K562 (cell line): Measurements from ENCODE around the gene UMODL1.

Experiments used
- CHD7 ChIP-seq: fragments of 200-600 bp; sonication (generic); IDR thresholded peaks from one replicate; pipeline ENCODE4 v1.6.1; 2012; ENCODE audit warnings: mild to moderate bottlenecking, low read depth, low read length, inconsistent platforms
- CREB1 ChIP-seq, 2 experiments: sonication (generic) in 1 of 2; formaldehyde crosslinking in 1 of 2; IDR thresholded peaks; 2 replicates each; pipeline versions ENCODE4 v1.6.1 to v1.8.0; 2012 to 2022; ENCODE audit warnings: inconsistent platforms in 1 of 2, mild to moderate bottlenecking in 1 of 2, missing genetic modification reagents in 1 of 2, moderate library complexity in 1 of 2
- CTCF ChIP-seq, 3 experiments: IDR thresholded peaks in 2 of 3; conservative IDR thresholded peaks in 1 of 3; 2 replicates each; pipeline ENCODE4 v1.5.1; 2011 to 2012; ENCODE audit warnings: low read length in 3 of 3, mild to moderate bottlenecking in 3 of 3, control low read depth in 2 of 3, improper control_type of control experiment in 1 of 3, inconsistent platforms in 1 of 3, low read depth in 1 of 3, mixed read lengths in 1 of 3, moderate library complexity in 1 of 3; ENCODE audit not compliant: insufficient read depth in 2 of 3
- GATAD2A ChIP-seq: fragments of 450-650 bp; IDR thresholded peaks from 2 replicates; pipeline ENCODE4 v1.6.1; 2017
- GMEB1 ChIP-seq: fragments of 250-450 bp; sonication (Bioruptor Pico); IDR thresholded peaks from 2 replicates; pipeline ENCODE4 v1.4.0; 2020; ENCODE audit warnings: mild to moderate bottlenecking
- IRF2 ChIP-seq: sonication (generic); formaldehyde crosslinking; IDR thresholded peaks from 2 replicates; pipeline ENCODE4 v1.8.1; 2022; ENCODE audit warnings: mild to moderate bottlenecking, missing genetic modification reagents
- MAX ChIP-seq: sonication (generic); formaldehyde crosslinking; IDR thresholded peaks from 2 replicates; pipeline ENCODE4 v1.9.0; 2022; ENCODE audit warnings: mild to moderate bottlenecking, missing genetic modification reagents
- POLR2A ChIP-seq: fragments of 450-650 bp; conservative IDR thresholded peaks from 2 replicates; pipeline ENCODE4 v1.6.1; 2016
- POU5F1 ChIP-seq: fragments of 150-350 bp; IDR thresholded peaks from 2 replicates; pipeline ENCODE4 v1.6.1; 2014; ENCODE audit warnings: borderline replicate concordance, low read length, low read depth, mild to moderate bottlenecking; ENCODE audit not compliant: partially characterized antibody
- SRSF1 ChIP-seq: fragments of 200-400 bp; formaldehyde crosslinking; IDR thresholded peaks from 2 replicates; pipeline ENCODE4 v1.6.1; 2017; ENCODE audit warnings: mild to moderate bottlenecking, low read depth, low read length, moderate library complexity
- TARDBP ChIP-seq: fragments of 450-650 bp; IDR thresholded peaks from 2 replicates; pipeline ENCODE4 v1.6.1; 2016
- U2AF1 ChIP-seq: fragments of 200-400 bp; formaldehyde crosslinking; optimal IDR thresholded peaks from 2 replicates; pipeline ENCODE3; 2017; ENCODE audit warnings: mild to moderate bottlenecking, low read depth, low read length, moderate library complexity
- ZKSCAN1 ChIP-seq: fragments of 150-350 bp; IDR thresholded peaks from 2 replicates; pipeline ENCODE4 v1.6.1; 2016; ENCODE audit warnings: low read depth, low read length
- ZNF121 ChIP-seq: sonication (generic); formaldehyde crosslinking; conservative IDR thresholded peaks from 2 replicates; pipeline ENCODE4 v1.8.0; 2022; ENCODE audit warnings: missing genetic modification reagents

GRCh38 chr21:42056996-42057689, 14.0 kb upstream of the UMODL1 start:
- TF ChIP-seq U2AF1 (no peak), GMEB1 (CRISPR knock-in tag) (no peak), ZNF121 (no peak), CTCF (IDR thresholded peaks at IDR 0.05 in 2 of 3, conservative IDR thresholded peaks at IDR 0.05 in 1 of 3; ENCODE audit: insufficient read depth in 2 of 3, low read depth in 1 of 3, low read length in 3 of 3) (no peak), SRSF1 (no peak), TARDBP (no peak), POLR2A (no peak), CREB1 (IDR thresholded peaks at IDR 0.05) (no peak), CREB1 (CRISPR knock-in tag; IDR thresholded peaks at IDR 0.05) (no peak), GATAD2A (no peak), ZKSCAN1 (no peak), POU5F1 (no peak), MAX (CRISPR knock-in tag) (no peak), IRF2 (no peak), CHD7 (no peak)
